GM12875 (cell line): ENCODE measurements around the gene SRCIN1.

ENCODE experiments used
- H3K4me3 ChIP-seq: one replicate; pipeline ENCODE4 v1.5.1; 2011; ENCODE audit warnings: low read depth, low read length, control low read depth
- TF ChIP-seq, protein P1 (sequence below): IDR thresholded peaks from 2 replicates; pipeline ENCODE4 v1.5.1; 2011; ENCODE audit warnings: low read depth, mild to moderate bottlenecking, control low read depth, inconsistent platforms, low read length, moderate library complexity, borderline replicate concordance; ENCODE audit not compliant: insufficient read depth

Gene SRCIN1

DNA sequence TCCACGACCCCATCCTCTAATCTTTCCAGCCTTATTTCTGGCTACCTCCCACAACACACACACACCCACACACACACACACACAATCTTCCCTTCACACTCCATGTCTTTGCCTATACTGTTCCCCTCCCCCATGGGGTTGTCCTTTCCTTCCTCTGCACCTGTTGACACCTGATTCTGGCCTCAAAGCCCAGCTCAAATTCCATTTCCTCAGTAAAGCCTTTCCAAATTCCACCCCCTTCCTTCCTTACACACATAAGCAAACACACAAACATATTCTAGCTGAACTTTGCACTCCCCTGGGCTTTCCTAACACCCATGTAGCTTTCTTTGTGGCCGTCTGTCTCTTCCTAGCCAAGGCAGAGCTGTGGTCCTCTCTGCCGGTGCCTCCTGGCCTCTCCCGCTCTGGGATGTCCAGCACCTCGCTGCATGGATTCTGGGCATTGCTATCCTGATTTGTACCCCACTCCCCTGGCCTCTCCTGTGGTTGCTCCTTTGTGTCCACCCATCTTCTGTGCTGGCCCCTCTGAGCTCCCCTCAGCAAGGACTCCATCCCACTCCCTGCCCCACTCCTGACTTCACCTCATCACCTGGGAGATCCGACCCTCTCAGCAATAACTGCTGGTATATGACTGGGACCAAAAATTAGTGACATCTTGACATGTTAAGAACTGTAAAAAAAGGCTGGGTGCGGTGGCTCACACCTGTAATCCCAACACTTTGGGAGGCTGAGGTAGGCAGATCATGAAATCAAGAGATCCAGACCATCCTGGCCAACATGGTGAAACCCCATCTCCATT, 8.4 kb upstream of the SRCIN1 start:
- no peak overlapping the region for H3K4me3 ChIP-seq
- TF ChIP-seq, protein P1, sequence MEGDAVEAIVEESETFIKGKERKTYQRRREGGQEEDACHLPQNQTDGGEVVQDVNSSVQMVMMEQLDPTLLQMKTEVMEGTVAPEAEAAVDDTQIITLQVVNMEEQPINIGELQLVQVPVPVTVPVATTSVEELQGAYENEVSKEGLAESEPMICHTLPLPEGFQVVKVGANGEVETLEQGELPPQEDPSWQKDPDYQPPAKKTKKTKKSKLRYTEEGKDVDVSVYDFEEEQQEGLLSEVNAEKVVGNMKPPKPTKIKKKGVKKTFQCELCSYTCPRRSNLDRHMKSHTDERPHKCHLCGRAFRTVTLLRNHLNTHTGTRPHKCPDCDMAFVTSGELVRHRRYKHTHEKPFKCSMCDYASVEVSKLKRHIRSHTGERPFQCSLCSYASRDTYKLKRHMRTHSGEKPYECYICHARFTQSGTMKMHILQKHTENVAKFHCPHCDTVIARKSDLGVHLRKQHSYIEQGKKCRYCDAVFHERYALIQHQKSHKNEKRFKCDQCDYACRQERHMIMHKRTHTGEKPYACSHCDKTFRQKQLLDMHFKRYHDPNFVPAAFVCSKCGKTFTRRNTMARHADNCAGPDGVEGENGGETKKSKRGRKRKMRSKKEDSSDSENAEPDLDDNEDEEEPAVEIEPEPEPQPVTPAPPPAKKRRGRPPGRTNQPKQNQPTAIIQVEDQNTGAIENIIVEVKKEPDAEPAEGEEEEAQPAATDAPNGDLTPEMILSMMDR: no peak

GRCh38 chr17:38613525-38613980, 7.8 kb upstream of the SRCIN1 start:
- TF ChIP-seq, protein P1: no peak
- H3K4me3 ChIP-seq: no peak overlapping the region

DNA sequence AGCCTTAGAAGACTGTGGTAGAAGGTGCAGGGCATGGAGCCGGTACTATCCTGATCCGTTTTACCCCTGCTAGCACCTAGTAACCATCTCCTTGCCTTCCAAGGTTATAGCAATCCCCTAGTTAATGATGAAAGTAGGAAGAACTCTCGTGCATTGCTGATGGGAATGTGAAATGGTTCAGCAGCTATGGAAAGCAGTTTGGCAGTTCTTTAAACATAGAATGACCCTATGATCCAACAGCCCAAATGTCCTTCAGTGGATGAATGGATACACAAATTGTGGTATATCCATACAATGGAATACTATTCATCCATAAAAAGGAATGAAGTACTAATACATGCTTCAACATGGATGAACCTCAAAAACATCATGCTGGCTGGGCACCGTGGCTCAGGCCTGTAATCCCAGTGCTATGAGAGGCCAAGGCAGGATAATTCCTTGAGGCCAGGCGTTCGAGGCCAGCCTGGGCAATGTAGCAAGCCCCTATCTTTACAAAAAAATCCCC, 6.2 kb upstream of the SRCIN1 start:
- TF ChIP-seq, protein P1: no peak
- no peak overlapping the region for H3K4me3 ChIP-seq

GRCh38 chr17:38611070-38611786, 5.5 kb upstream of the SRCIN1 start:
- TF ChIP-seq, protein P1: no peak
- H3K4me3 ChIP-seq: no peak overlapping the region

DNA sequence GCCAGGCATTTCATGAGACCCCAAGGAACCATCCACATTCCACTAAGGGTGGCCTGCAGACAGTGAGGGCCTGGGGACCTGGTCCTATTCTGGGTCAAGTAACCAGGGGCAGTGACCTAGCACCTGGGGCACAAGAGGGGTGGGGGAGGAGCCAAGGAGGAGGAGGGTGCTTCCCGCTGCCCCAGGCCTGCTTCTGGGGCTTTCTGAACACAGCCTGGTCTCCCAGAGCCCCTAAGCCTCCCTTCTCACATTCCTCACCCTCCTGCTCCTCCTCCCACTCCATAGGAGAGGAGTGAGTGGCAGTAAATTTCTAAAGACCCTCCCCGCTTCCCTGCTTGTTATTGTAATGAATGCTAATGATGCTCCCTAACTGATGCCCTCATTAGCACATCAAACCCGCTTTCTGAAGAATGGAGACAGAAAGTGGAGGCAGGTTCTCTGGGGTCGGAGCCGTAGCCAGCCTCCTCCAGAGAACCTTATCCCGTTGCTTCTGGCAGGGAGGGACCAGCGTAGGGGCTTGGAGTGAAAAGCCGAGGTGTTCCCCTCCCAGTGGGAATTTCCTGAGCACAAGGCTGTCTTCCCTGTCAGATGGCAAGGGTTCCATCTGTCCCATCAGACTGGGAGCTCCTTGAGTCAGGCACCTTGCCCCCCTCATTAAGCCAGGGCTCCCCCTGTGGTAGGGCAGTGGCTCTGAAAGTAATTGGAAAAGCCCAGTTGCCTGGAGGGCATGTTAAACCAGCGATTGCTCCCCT, 3.7 kb upstream of the SRCIN1 start:
- TF ChIP-seq, protein P1: no peak
- H3K4me3 ChIP-seq: no peak overlapping the region

DNA sequence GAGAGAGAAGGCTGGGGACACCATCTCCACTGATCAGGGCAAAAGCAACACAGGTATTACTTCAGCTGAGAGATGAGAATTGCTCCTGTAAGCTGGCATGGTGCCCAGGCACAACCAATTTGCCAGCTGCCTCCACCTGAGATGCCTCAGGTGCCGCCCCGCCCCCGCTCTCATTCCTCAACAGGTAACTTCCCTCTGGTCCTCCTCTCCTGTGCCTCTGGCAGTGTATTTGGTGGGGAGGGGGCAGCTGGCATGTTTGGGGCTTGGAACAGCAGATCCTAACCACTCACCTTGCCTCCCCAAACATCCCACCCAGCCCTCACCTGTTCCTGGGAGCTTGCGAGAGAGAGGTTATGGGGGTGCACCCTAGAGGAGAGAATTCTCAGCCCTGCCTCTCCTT, 2.9 kb upstream of the SRCIN1 start:
- H3K4me3 ChIP-seq: no peak overlapping the region
- TF ChIP-seq, protein P1: no peak
